NT2/D1 (cell line): ENCODE results near the gene DGKE.

Experiments
- SUZ12 ChIP-seq: IDR thresholded peaks from 2 replicates; pipeline ENCODE4 v1.6.1; 2011; ENCODE audit not compliant: insufficient read length, insufficient read depth; ENCODE audit errors: extremely low read depth
- YY1 ChIP-seq: IDR thresholded peaks from 2 replicates; pipeline ENCODE4 v1.6.1; 2011; ENCODE audit not compliant: insufficient read length, insufficient read depth

DNA sequence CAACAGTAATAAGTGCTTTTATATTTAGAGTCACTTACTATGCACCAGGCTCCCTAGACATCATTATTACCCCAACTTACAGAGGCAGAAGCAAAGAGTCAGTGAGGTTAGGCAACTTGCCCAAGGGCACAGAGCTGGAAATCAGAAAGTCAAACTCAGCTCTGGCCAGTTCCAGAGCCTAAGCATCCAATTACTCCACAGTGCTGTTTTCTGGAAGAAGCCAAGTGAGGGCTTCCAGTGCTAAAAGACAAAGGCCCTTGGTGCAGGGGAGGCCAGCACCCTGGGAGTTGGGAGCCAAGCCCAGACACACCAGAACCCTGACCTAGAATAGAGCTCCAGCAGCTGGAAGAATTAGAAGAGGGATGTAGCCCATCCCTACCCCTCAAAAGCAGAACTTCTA is 40.4 kb upstream of the DGKE start:
- TF ChIP-seq SUZ12 (no peak), YY1 (no peak)
